ENCODE results near the gene FAM72B.
"Not testable (repeated sequence)": the region's sequence is repeated elsewhere in the genome, so short reads cannot be mapped to it uniquely, and the experiment has no call there.

Gene FAM72B

GRCh38 chr1:121168152-121168668 is 15.9 kb downstream of the FAM72B start:
- H3K4me1 ChIP-seq (ENCODE audit: low read depth, poor library complexity, severe bottlenecking); H3K36me3 ChIP-seq (ENCODE audit: insufficient read depth); H3K27ac ChIP-seq; H4K20me1 ChIP-seq (ENCODE audit: insufficient read depth); H3K79me2 ChIP-seq (ENCODE audit: insufficient read depth, low read depth); H3K4me2 ChIP-seq; H3K9ac ChIP-seq; H3K4me3 ChIP-seq (IDR thresholded peaks at IDR 0.05; ENCODE audit: insufficient read depth, low read depth, low read length); H3K27me3 ChIP-seq (ENCODE audit: insufficient read depth, low read depth); H2AFZ ChIP-seq (ENCODE audit: low read depth): not testable (repeated sequence)

GRCh38 chr1:121167225-121167738 is 16.9 kb downstream of the FAM72B start:
- H3K4me1 ChIP-seq (ENCODE audit: low read depth, poor library complexity, severe bottlenecking); H3K4me2 ChIP-seq; H3K79me2 ChIP-seq (ENCODE audit: insufficient read depth, low read depth); H3K36me3 ChIP-seq (ENCODE audit: insufficient read depth); H4K20me1 ChIP-seq (ENCODE audit: insufficient read depth); H3K27ac ChIP-seq; H3K27me3 ChIP-seq (ENCODE audit: insufficient read depth, low read depth); H3K4me3 ChIP-seq (IDR thresholded peaks at IDR 0.05; ENCODE audit: insufficient read depth, low read depth, low read length); H3K9ac ChIP-seq; H2AFZ ChIP-seq (ENCODE audit: low read depth): not testable (repeated sequence)

GRCh38 chr1:121165296-121165695 is 18.8 kb downstream of the FAM72B start:
- not testable (repeated sequence) for H3K27me3 ChIP-seq (ENCODE audit: insufficient read depth, low read depth); H3K4me3 ChIP-seq (IDR thresholded peaks at IDR 0.05; ENCODE audit: insufficient read depth, low read depth, low read length); H3K9ac ChIP-seq; H3K79me2 ChIP-seq (ENCODE audit: insufficient read depth, low read depth); H3K27ac ChIP-seq; H2AFZ ChIP-seq (ENCODE audit: low read depth); H3K36me3 ChIP-seq (ENCODE audit: insufficient read depth); H3K4me2 ChIP-seq; H4K20me1 ChIP-seq (ENCODE audit: insufficient read depth); H3K4me1 ChIP-seq (ENCODE audit: low read depth, poor library complexity, severe bottlenecking)

GRCh38 chr1:121163850-121164757 is 20.0 kb downstream of the FAM72B start:
- not testable (repeated sequence) for H3K4me3 ChIP-seq (IDR thresholded peaks at IDR 0.05; ENCODE audit: insufficient read depth, low read depth, low read length); H2AFZ ChIP-seq (ENCODE audit: low read depth); H3K4me1 ChIP-seq (ENCODE audit: low read depth, poor library complexity, severe bottlenecking); H3K4me2 ChIP-seq; H4K20me1 ChIP-seq (ENCODE audit: insufficient read depth); H3K36me3 ChIP-seq (ENCODE audit: insufficient read depth); H3K9ac ChIP-seq; H3K27me3 ChIP-seq (ENCODE audit: insufficient read depth, low read depth); H3K79me2 ChIP-seq (ENCODE audit: insufficient read depth, low read depth); H3K27ac ChIP-seq

- H3K27ac ChIP-seq; H3K79me2 ChIP-seq (ENCODE audit: insufficient read depth, low read depth); H3K4me2 ChIP-seq; H3K36me3 ChIP-seq (ENCODE audit: insufficient read depth); H2AFZ ChIP-seq (ENCODE audit: low read depth); H4K20me1 ChIP-seq (ENCODE audit: insufficient read depth); H3K9ac ChIP-seq; H3K4me3 ChIP-seq (IDR thresholded peaks at IDR 0.05; ENCODE audit: insufficient read depth, low read depth, low read length); H3K27me3 ChIP-seq (ENCODE audit: insufficient read depth, low read depth); H3K4me1 ChIP-seq (ENCODE audit: low read depth, poor library complexity, severe bottlenecking): not testable (repeated sequence)
These were observed 22.8 kb downstream of the FAM72B start for GRCh38 chr1:121161199-121161901.

GRCh38 chr1:121160118-121160517 is 24.0 kb downstream of the FAM72B start:
- H3K4me3 ChIP-seq (IDR thresholded peaks at IDR 0.05; ENCODE audit: insufficient read depth, low read depth, low read length); H3K4me1 ChIP-seq (ENCODE audit: low read depth, poor library complexity, severe bottlenecking); H3K79me2 ChIP-seq (ENCODE audit: insufficient read depth, low read depth); H2AFZ ChIP-seq (ENCODE audit: low read depth); H3K27me3 ChIP-seq (ENCODE audit: insufficient read depth, low read depth); H3K27ac ChIP-seq; H3K9ac ChIP-seq; H4K20me1 ChIP-seq (ENCODE audit: insufficient read depth); H3K4me2 ChIP-seq; H3K36me3 ChIP-seq (ENCODE audit: insufficient read depth): not testable (repeated sequence)

GRCh38 chr1:121157609-121158008 is 26.5 kb downstream of the FAM72B start:
- not testable (repeated sequence) for H4K20me1 ChIP-seq (ENCODE audit: insufficient read depth); H3K4me1 ChIP-seq (ENCODE audit: low read depth, poor library complexity, severe bottlenecking); H3K27me3 ChIP-seq (ENCODE audit: insufficient read depth, low read depth); H3K4me2 ChIP-seq; H3K79me2 ChIP-seq (ENCODE audit: insufficient read depth, low read depth); H3K36me3 ChIP-seq (ENCODE audit: insufficient read depth); H2AFZ ChIP-seq (ENCODE audit: low read depth); H3K9ac ChIP-seq; H3K4me3 ChIP-seq (IDR thresholded peaks at IDR 0.05; ENCODE audit: insufficient read depth, low read depth, low read length); H3K27ac ChIP-seq

- H3K4me2 ChIP-seq; H4K20me1 ChIP-seq (ENCODE audit: insufficient read depth); H2AFZ ChIP-seq (ENCODE audit: low read depth); H3K79me2 ChIP-seq (ENCODE audit: insufficient read depth, low read depth); H3K36me3 ChIP-seq (ENCODE audit: insufficient read depth); H3K27ac ChIP-seq; H3K4me3 ChIP-seq (IDR thresholded peaks at IDR 0.05; ENCODE audit: insufficient read depth, low read depth, low read length); H3K9ac ChIP-seq; H3K4me1 ChIP-seq (ENCODE audit: low read depth, poor library complexity, severe bottlenecking); H3K27me3 ChIP-seq (ENCODE audit: insufficient read depth, low read depth): not testable (repeated sequence)
These were observed 27.1 kb downstream of the FAM72B start for GRCh38 chr1:121156958-121157603.

GRCh38 chr1:121155671-121156358 is 28.3 kb downstream of the FAM72B start:
- not testable (repeated sequence) for H3K79me2 ChIP-seq (ENCODE audit: insufficient read depth, low read depth); H3K4me2 ChIP-seq; H2AFZ ChIP-seq (ENCODE audit: low read depth); H4K20me1 ChIP-seq (ENCODE audit: insufficient read depth); H3K27me3 ChIP-seq (ENCODE audit: insufficient read depth, low read depth); H3K9ac ChIP-seq; H3K36me3 ChIP-seq (ENCODE audit: insufficient read depth); H3K4me3 ChIP-seq (IDR thresholded peaks at IDR 0.05; ENCODE audit: insufficient read depth, low read depth, low read length); H3K27ac ChIP-seq; H3K4me1 ChIP-seq (ENCODE audit: low read depth, poor library complexity, severe bottlenecking)
